IMR-90 (cell line): ENCODE results near the gene OGDHL. TPM values are rescaled to one million over a fixed set of nuclear protein-coding genes. Genes with fewer than 3 reads are reported as not detected.

Experiments
- ATAC-seq: fragments of 200-7000 bp; cut with Tn5 transposase; 2 replicates; pipeline ENCODE4 v1.9.1; 2020; ENCODE audit warnings: low read depth, mild to moderate bottlenecking, moderate library complexity
- BruUV-seq: library from RNA; stranded (reverse); fragments of 400-500 nt; replicated peaks from 2 replicates; lab custom pipeline; 2021; lab: Mats Ljungman, UMichigan
- CTCF ChIA-PET: fragments of 300-600 bp; formaldehyde crosslinking; extraction: SDS; loops from one replicate; lab custom pipeline; 2021; ENCODE audit warnings: antibody characterized with exemption; lab: Yijun Ruan, JAX
- POLR2A ChIA-PET: fragments of 300-600 bp; sonication (Branson Sonifier 250); formaldehyde crosslinking; loops from one replicate; lab custom pipeline; 2022; ENCODE audit warnings: antibody characterized with exemption; ENCODE audit not compliant: unreplicated experiment; lab: Charles Lee
- DNase-seq: peaks from one replicate; pipeline ENCODE4 v3.0.0; 2013
- H2AFZ ChIP-seq: replicated peaks from 2 replicates; pipeline ENCODE3; 2013; ENCODE audit warnings: low read length, mild to moderate bottlenecking; ENCODE audit not compliant: poor library complexity
- H2AK5ac ChIP-seq: 2 replicates; pipeline ENCODE4 v1.6.1; 2013; ENCODE audit warnings: low read depth, low read length, inconsistent platforms
- H2AK9ac ChIP-seq: replicated peaks from 2 replicates; pipeline ENCODE3; 2013; ENCODE audit warnings: mild to moderate bottlenecking, low read depth, low read length, moderate library complexity; ENCODE audit not compliant: poor library complexity
- H2BK120ac ChIP-seq: 2 replicates; pipeline ENCODE4 v1.6.1; 2013; ENCODE audit warnings: low read depth, low read length, inconsistent platforms
- H2BK15ac ChIP-seq: 3 replicates; pipeline ENCODE4 v1.6.1; 2013; ENCODE audit warnings: low read depth, low read length, inconsistent platforms
- H2BK20ac ChIP-seq: 2 replicates; pipeline ENCODE4 v1.6.1; 2013; ENCODE audit warnings: low read depth, mild to moderate bottlenecking, inconsistent platforms, low read length, moderate library complexity
- H2BK5ac ChIP-seq: 2 replicates; pipeline ENCODE4 v1.6.1; 2013; ENCODE audit warnings: mild to moderate bottlenecking, low read depth, low read length, inconsistent platforms; ENCODE audit not compliant: poor library complexity, severe bottlenecking
- H3K14ac ChIP-seq: replicated peaks from 2 replicates; pipeline ENCODE4 v1.6.1; 2013; ENCODE audit warnings: low read depth, low read length, inconsistent platforms
- H3K18ac ChIP-seq: 2 replicates; pipeline ENCODE4 v1.6.1; 2013; ENCODE audit warnings: low read depth, low read length, control low read depth
- H3K23ac ChIP-seq: 2 replicates; pipeline ENCODE4 v1.6.1; 2013; ENCODE audit warnings: low read depth, low read length, inconsistent platforms
- H3K27ac ChIP-seq: 2 replicates; pipeline ENCODE4 v1.5.1; 2013; ENCODE audit warnings: mild to moderate bottlenecking, control low read depth, low read length; ENCODE audit not compliant: insufficient read depth
- H3K27me3 ChIP-seq: 2 replicates; pipeline ENCODE4 v1.6.1; 2013; ENCODE audit warnings: low read length; ENCODE audit not compliant: control insufficient read depth, insufficient read depth
- H3K36me3 ChIP-seq: 2 replicates; pipeline ENCODE4 v1.6.1; 2013; ENCODE audit warnings: low read length, mixed read lengths; ENCODE audit not compliant: control insufficient read depth, insufficient read depth
- H3K4ac ChIP-seq: 2 replicates; pipeline ENCODE4 v1.6.1; 2013; ENCODE audit warnings: low read depth, low read length, inconsistent platforms
- H3K4me1 ChIP-seq: 2 replicates; pipeline ENCODE4 v1.6.1; 2013; ENCODE audit warnings: low read length, mixed read lengths; ENCODE audit not compliant: control insufficient read depth, insufficient read depth
- H3K4me2 ChIP-seq: 2 replicates; pipeline ENCODE4 v1.6.1; 2013; ENCODE audit warnings: low read depth, mild to moderate bottlenecking, control low read depth, low read length, moderate library complexity
- H3K4me3 ChIP-seq: 2 replicates; pipeline ENCODE4 v1.5.1; 2013; ENCODE audit warnings: low read depth, mild to moderate bottlenecking, control low read depth, low read length, moderate library complexity; ENCODE audit not compliant: insufficient read depth
- H3K56ac ChIP-seq: 2 replicates; pipeline ENCODE4 v1.6.1; 2013; ENCODE audit warnings: low read length, inconsistent platforms; ENCODE audit not compliant: insufficient read depth; ENCODE audit errors: extremely low read depth
- H3K79me1 ChIP-seq, 2 experiments: 2 replicates each; pipeline ENCODE4 v1.6.1; 2013; ENCODE audit warnings: low read length in 2 of 2, inconsistent platforms in 1 of 2, low read depth in 1 of 2
- H3K9ac ChIP-seq: 2 replicates; pipeline ENCODE4 v1.6.1; 2013; ENCODE audit warnings: low read depth, low read length, control low read depth
- H3K9me1 ChIP-seq: 2 replicates; pipeline ENCODE4 v1.6.1; 2013; ENCODE audit warnings: low read length, inconsistent platforms; ENCODE audit not compliant: insufficient read depth
- H3K9me3 ChIP-seq: 2 replicates; pipeline ENCODE4 v1.6.1; 2013; ENCODE audit warnings: low read length; ENCODE audit not compliant: control insufficient read depth, insufficient read depth
- H4K20me1 ChIP-seq: 2 replicates; pipeline ENCODE4 v1.6.1; 2013; ENCODE audit warnings: low read length, inconsistent platforms; ENCODE audit not compliant: insufficient read depth
- H4K5ac ChIP-seq: 2 replicates; pipeline ENCODE4 v1.6.1; 2013; ENCODE audit warnings: mild to moderate bottlenecking, low read depth, low read length, control low read depth
- H4K8ac ChIP-seq, 2 experiments: 2 replicates each; pipeline ENCODE4 v1.6.1; 2013; ENCODE audit warnings: low read depth in 2 of 2, low read length in 2 of 2, control low read depth in 1 of 2, inconsistent platforms in 1 of 2
- H4K91ac ChIP-seq: 2 replicates; pipeline ENCODE4 v1.6.1; 2013; ENCODE audit warnings: low read depth, low read length, inconsistent platforms; ENCODE audit not compliant: insufficient read depth
- BHLHE40 ChIP-seq: fragments of 150-350 bp; IDR thresholded peaks from 2 replicates; pipeline ENCODE4 v1.6.1; 2016; ENCODE audit warnings: mild to moderate bottlenecking, low read depth, low read length
- CEBPB ChIP-seq: IDR thresholded peaks from 2 replicates; pipeline ENCODE4 v1.6.1; 2012; ENCODE audit warnings: low read depth, low read length, improper control_type of control experiment
- CHD1 ChIP-seq: IDR thresholded peaks from 2 replicates; pipeline ENCODE4 v1.6.1; 2012; ENCODE audit warnings: low read depth, low read length, improper control_type of control experiment
- FOS ChIP-seq: fragments of 150-350 bp; IDR thresholded peaks from 2 replicates; pipeline ENCODE4 v1.6.1; 2016; ENCODE audit warnings: low read depth, low read length
- MAZ ChIP-seq: IDR thresholded peaks from 2 replicates; pipeline ENCODE4 v1.6.1; 2012; ENCODE audit warnings: low read depth, mild to moderate bottlenecking, low read length, improper control_type of control experiment, moderate library complexity, borderline replicate concordance
- MXI1 ChIP-seq: IDR thresholded peaks from 2 replicates; pipeline ENCODE4 v1.6.1; 2012; ENCODE audit warnings: low read depth, mild to moderate bottlenecking, low read length, moderate library complexity, borderline replicate concordance
- POLR2A ChIP-seq: IDR thresholded peaks from 2 replicates; pipeline ENCODE4 v1.6.1; 2012; ENCODE audit warnings: mild to moderate bottlenecking, low read depth, low read length
- RCOR1 ChIP-seq: IDR thresholded peaks from 2 replicates; pipeline ENCODE4 v1.6.1; 2012; ENCODE audit warnings: mild to moderate bottlenecking, low read length, improper control_type of control experiment; ENCODE audit not compliant: insufficient replicate concordance
- RFX5 ChIP-seq: IDR thresholded peaks from 2 replicates; pipeline ENCODE4 v1.8.0; 2012; ENCODE audit warnings: low read depth, mild to moderate bottlenecking, low read length, moderate library complexity
- SMC3 ChIP-seq: fragments of 150-350 bp; IDR thresholded peaks from 2 replicates; pipeline ENCODE4 v1.6.1; 2016; ENCODE audit warnings: low read depth, mild to moderate bottlenecking, antibody characterized with exemption, low read length, moderate library complexity
- WGBS, 2 experiments: methylation state at CpG; one replicate each; pipeline versions ENCODE4 v1.1.5 to v1.1.7; 2013; ENCODE audit warnings: missing lambda C conversion rate in 2 of 2; ENCODE audit not compliant: insufficient read length in 1 of 2; ENCODE audit errors: extremely low coverage in 2 of 2; 5-methylcytosine and 5-hydroxymethylcytosine counted together
- dilution Hi-C: fragments of 300-500 bp; cut with HindIII; formaldehyde crosslinking; loops from one replicate; pipeline ENCODE4 v1.14.3; 2018; ENCODE audit warnings: low sequenced_read_pairs; ENCODE audit not compliant: unreplicated experiment
- in situ Hi-C: fragments of 300-500 bp; cut with MboI; formaldehyde crosslinking; loops from 3 replicates; pipeline ENCODE4 v1.14.3; 2019; ENCODE audit warnings: low sequenced_read_pairs, inconsistent platforms, mixed read lengths
- intact Hi-C: fragments of 100-400 bp; cut with micrococcal nuclease; formaldehyde crosslinking; loops from 2 replicates; pipeline ENCODE4 v1.10.0; 2022
- polyA plus RNA-seq, 3 experiments: library from polyadenylated mRNA; depleted of rRNA; stranded (reverse); fragments of >200 nt; gene quantifications; 2 replicates each; pipeline ENCODE4 v1.2.3, GENCODE V29; 2012; ENCODE audit warnings: low replicate concordance in 1 of 3
- total RNA-seq: library from RNA; depleted of rRNA; stranded (reverse); fragments of >200 nt; gene quantifications from 2 replicates; pipeline ENCODE4 v1.2.3, GENCODE V29; 2012
- TF ChIP-seq, protein P1 (sequence below): fragments of 150-350 bp; IDR thresholded peaks from 2 replicates; pipeline ENCODE4 v1.6.1; 2016; ENCODE audit warnings: low read depth, mild to moderate bottlenecking, low read length, moderate library complexity, borderline replicate concordance

The OGDHL gene
- total and polyA plus RNA-seq, 2 of the 4 experiments (the other 2 are of a cell fraction): 0.18 to 0.27 TPM

DNA sequence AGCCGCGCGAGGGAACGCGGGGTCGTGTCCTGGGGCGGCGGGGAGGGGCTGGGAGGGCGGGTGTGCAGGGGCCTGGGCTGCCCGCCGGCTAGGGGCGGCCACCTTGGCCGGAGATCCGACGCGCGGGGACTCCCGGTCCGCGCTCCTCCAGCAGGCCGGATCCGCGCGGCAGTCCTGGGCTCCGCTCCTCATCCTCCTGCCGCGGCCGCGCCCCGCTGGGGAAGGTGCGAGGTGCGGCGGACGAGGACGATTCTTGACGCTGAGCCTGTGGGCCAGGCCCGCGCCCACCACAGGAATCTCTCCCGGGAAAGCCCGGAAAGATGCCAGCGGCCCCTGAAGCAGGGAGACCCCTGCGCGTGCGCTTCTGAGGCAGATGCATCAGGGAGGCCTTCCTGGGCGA, 6.6 kb upstream of the OGDHL start:
- DNase-seq (no peak), ATAC-seq (no peak)
- Histone ChIP-seq H2BK20ac (no peak overlapping the region), H3K4me1 (no peaks in the 10 kb centered on the region), H3K18ac (no peak overlapping the region), H3K9ac (no peak overlapping the region), H4K91ac (no peak overlapping the region), H3K27ac (no peak overlapping the region), H3K4ac (no peak overlapping the region), H2AFZ (no peak overlapping the region), H3K9me1 (no peaks in the 10 kb centered on the region), H2BK120ac (no peak overlapping the region), H3K9me3 (no peaks in the 10 kb centered on the region; the same call in 1 of the 2 replicates), H3K23ac (no peak overlapping the region), H2AK5ac (no peak overlapping the region), H4K20me1 (no peaks in the 10 kb centered on the region), H3K79me1 (no peaks in the 10 kb centered on the region), H2AK9ac (no peak overlapping the region), H3K4me3 (no peak overlapping the region), H3K4me2 (no peak overlapping the region), H3K36me3 (no peaks in the 10 kb centered on the region), H2BK15ac (no peak overlapping the region), H3K14ac (no peak overlapping the region), H2BK5ac (no peak overlapping the region), H3K56ac (no peak overlapping the region), H3K27me3 (peaks cover 29% of the 10 kb centered on the region), H4K5ac (no peak overlapping the region), H4K8ac (no peak overlapping the region)
- intact Hi-C loops: no loop called here
- in situ Hi-C loops: no loop called here
- BruUV-seq: no TSS peak
- 8% methylated on average over 12 of the region's 45 CpGs; no CpG with 5 or more reads in 1 of the 2 experiments for WGBS, 2 experiments
- TF ChIP-seq, protein P1, sequence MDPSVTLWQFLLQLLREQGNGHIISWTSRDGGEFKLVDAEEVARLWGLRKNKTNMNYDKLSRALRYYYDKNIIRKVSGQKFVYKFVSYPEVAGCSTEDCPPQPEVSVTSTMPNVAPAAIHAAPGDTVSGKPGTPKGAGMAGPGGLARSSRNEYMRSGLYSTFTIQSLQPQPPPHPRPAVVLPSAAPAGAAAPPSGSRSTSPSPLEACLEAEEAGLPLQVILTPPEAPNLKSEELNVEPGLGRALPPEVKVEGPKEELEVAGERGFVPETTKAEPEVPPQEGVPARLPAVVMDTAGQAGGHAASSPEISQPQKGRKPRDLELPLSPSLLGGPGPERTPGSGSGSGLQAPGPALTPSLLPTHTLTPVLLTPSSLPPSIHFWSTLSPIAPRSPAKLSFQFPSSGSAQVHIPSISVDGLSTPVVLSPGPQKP: no peak
- no peak for TF ChIP-seq RFX5
- TF ChIP-seq MXI1: no peak
- TF ChIP-seq FOS: no peak
- TF ChIP-seq POLR2A: no peak
- TF ChIP-seq RCOR1: no peak
- TF ChIP-seq MAZ: no peak
- no peak for TF ChIP-seq BHLHE40
- TF ChIP-seq CHD1: no peak
- no peak for TF ChIP-seq CEBPB
- no peak for TF ChIP-seq SMC3
- POLR2A ChIA-PET: no interaction called here
- dilution Hi-C loops: no loop called here
- CTCF ChIA-PET: no interaction called here
